ENCODE results near the gene HIP1R. TPM values are rescaled to one million over a fixed set of nuclear protein-coding genes. Genes with fewer than 3 reads are reported as not detected.
"Not testable (repeated sequence)": the region's sequence is repeated elsewhere in the genome, so short reads cannot be mapped to it uniquely, and the experiment has no call there.

Gene HIP1R
- polyA plus RNA-seq, 4 donors = 37.6 to 284 (median 98.8) TPM

- Histone ChIP-seq H3K36me3 (ENCODE audit: control insufficient read depth in 3 of 3, insufficient read depth in 2 of 3, low read depth in 1 of 3, low read length in 3 of 3) (peaks cover 0 to 6% (median 0%) of the 10 kb centered on the region in 3 donors), H3K27me3 (ENCODE audit: control insufficient read depth in 3 of 3, insufficient read depth in 3 of 3, low read length in 3 of 3) (no peaks in the 10 kb centered on the region), H3K4me1 (ENCODE audit: control insufficient read depth in 3 of 3, insufficient read depth in 2 of 3, low read depth in 1 of 3, low read length in 2 of 3) (peaks cover 17 to 61% (median 60%) of the 10 kb centered on the region in 3 donors), H3K4me3 (ENCODE audit: low read depth in 1 of 3, low read length in 3 of 3) (no peak overlapping the region), H3K27ac (ENCODE audit: low read depth in 1 of 3, low read length in 2 of 3) (peak overlapping the region; percentile 87 to 92 (median 92)), H3K9me3 (ENCODE audit: control insufficient read depth in 2 of 2, insufficient read depth in 1 of 2, low read depth in 1 of 2, low read length in 1 of 2) (no peaks in the 10 kb centered on the region)
- DNase-seq = peak; percentile 73
- 44 to 51% (median 49%) methylated on average over 10 of the region's 10 CpGs for WGBS, 3 donors
- no peak for FAIRE-seq
Observed at GRCh38 chr12:122886851-122887818, 51.9 kb downstream of the HIP1R start.

GRCh38 chr12:122887819-122888212 is 52.6 kb downstream of the HIP1R start:
- Histone ChIP-seq H3K27me3 (ENCODE audit: control insufficient read depth in 3 of 3, insufficient read depth in 3 of 3, low read length in 3 of 3) (no peaks in the 10 kb centered on the region), H3K36me3 (ENCODE audit: control insufficient read depth in 3 of 3, insufficient read depth in 2 of 3, low read depth in 1 of 3, low read length in 3 of 3) (peaks cover 0 to 9% (median 0%) of the 10 kb centered on the region in 3 donors), H3K9me3 (ENCODE audit: control insufficient read depth in 2 of 2, insufficient read depth in 1 of 2, low read depth in 1 of 2, low read length in 1 of 2) (no peaks in the 10 kb centered on the region), H3K27ac (ENCODE audit: low read depth in 1 of 3, low read length in 2 of 3) (peak overlapping the region; percentile 87 to 92 (median 92)), H3K4me3 (ENCODE audit: low read depth in 1 of 3, low read length in 3 of 3) (no peak overlapping the region), H3K4me1 (ENCODE audit: control insufficient read depth in 3 of 3, insufficient read depth in 2 of 3, low read depth in 1 of 3, low read length in 2 of 3) (peaks cover 19 to 68% (median 65%) of the 10 kb centered on the region in 3 donors)
- FAIRE-seq = no peak
- peak in 1 of 2 donors; percentile 61 for DNase-seq
- 32 to 54% (median 33%) methylated on average over 5 of the region's 5 CpGs for WGBS, 3 donors

- Histone ChIP-seq H3K9me3 (ENCODE audit: control insufficient read depth in 2 of 2, insufficient read depth in 1 of 2, low read depth in 1 of 2, low read length in 1 of 2) (no peaks in the 10 kb centered on the region), H3K4me1 (ENCODE audit: control insufficient read depth in 3 of 3, insufficient read depth in 2 of 3, low read depth in 1 of 3, low read length in 2 of 3) (peaks cover 19 to 73% (median 61%) of the 10 kb centered on the region in 3 donors), H3K27ac (ENCODE audit: low read depth in 1 of 3, low read length in 2 of 3) (peak overlapping the region; percentile 87 to 92 (median 92)), H3K27me3 (ENCODE audit: control insufficient read depth in 3 of 3, insufficient read depth in 3 of 3, low read length in 3 of 3) (no peaks in the 10 kb centered on the region), H3K36me3 (ENCODE audit: control insufficient read depth in 3 of 3, insufficient read depth in 2 of 3, low read depth in 1 of 3, low read length in 3 of 3) (peaks cover 0 to 9% (median 0%) of the 10 kb centered on the region in 3 donors), H3K4me3 (ENCODE audit: low read depth in 1 of 3, low read length in 3 of 3) (peak overlapping the region in 1 of 3 donors; percentile 16)
- DNase-seq (peak; percentile 93 to 95), FAIRE-seq (no peak)
- 5 to 14% (median 11%) methylated on average over 12 of the region's 12 CpGs for WGBS, 3 donors
Observed at GRCh38 chr12:122888232-122888752, 53.0 kb downstream of the HIP1R start.

GRCh38 chr12:122889761-122890520 is 54.7 kb downstream of the HIP1R start:
- Histone ChIP-seq H3K4me1 (ENCODE audit: control insufficient read depth in 3 of 3, insufficient read depth in 2 of 3, low read depth in 1 of 3, low read length in 2 of 3) (peaks cover 17 to 76% (median 58%) of the 10 kb centered on the region in 3 donors), H3K36me3 (ENCODE audit: control insufficient read depth in 3 of 3, insufficient read depth in 2 of 3, low read depth in 1 of 3, low read length in 3 of 3) (peaks cover 0 to 9% (median 0%) of the 10 kb centered on the region in 3 donors)

GRCh38 chr12:122891661-122892525 is 56.6 kb downstream of the HIP1R start:
- peak; percentile 54 to 63 for DNase-seq
- Histone ChIP-seq H3K9me3 (ENCODE audit: control insufficient read depth in 2 of 2, insufficient read depth in 1 of 2, low read depth in 1 of 2, low read length in 1 of 2) (peaks cover 0 to 2% of the 10 kb centered on the region in 2 donors), H3K27me3 (ENCODE audit: control insufficient read depth in 3 of 3, insufficient read depth in 3 of 3, low read length in 3 of 3) (no peaks in the 10 kb centered on the region), H3K4me1 (ENCODE audit: control insufficient read depth in 3 of 3, insufficient read depth in 2 of 3, low read depth in 1 of 3, low read length in 2 of 3) (peaks cover 12 to 67% (median 48%) of the 10 kb centered on the region in 3 donors), H3K36me3 (ENCODE audit: control insufficient read depth in 3 of 3, insufficient read depth in 2 of 3, low read depth in 1 of 3, low read length in 3 of 3) (peaks cover 0 to 9% (median 0%) of the 10 kb centered on the region in 3 donors), H3K27ac (ENCODE audit: low read depth in 1 of 3, low read length in 2 of 3) (peak overlapping the region; percentile 27 to 86 (median 41)), H3K4me3 (ENCODE audit: low read depth in 1 of 3, low read length in 3 of 3) (no peak overlapping the region)
- no peak for FAIRE-seq
- 29 to 36% (median 30%) methylated on average over 10 of the region's 10 CpGs for WGBS, 3 donors

More at GRCh38 chr12:122889761-122890520, 54.7 kb downstream of the HIP1R start:
- Histone ChIP-seq H3K27me3 (ENCODE audit: control insufficient read depth in 3 of 3, insufficient read depth in 3 of 3, low read length in 3 of 3) (no peaks in the 10 kb centered on the region), H3K9me3 (ENCODE audit: control insufficient read depth in 2 of 2, insufficient read depth in 1 of 2, low read depth in 1 of 2, low read length in 1 of 2) (no peaks in the 10 kb centered on the region), H3K27ac (ENCODE audit: low read depth in 1 of 3, low read length in 2 of 3) (peak overlapping the region in 1 of 3 donors; percentile 55), H3K4me3 (ENCODE audit: low read depth in 1 of 3, low read length in 3 of 3) (no peak overlapping the region)
- no peak for FAIRE-seq
- no peak for DNase-seq
- 69 to 76% (median 71%) methylated on average over 13 of the region's 13 CpGs for WGBS, 3 donors

GRCh38 chr12:122892724-122893123 is 57.5 kb downstream of the HIP1R start:
- H3K27ac ChIP-seq (ENCODE audit: low read depth in 1 of 3, low read length in 2 of 3) = peak overlapping the region in 2 of 3 donors; percentile 64 to 89
- DNase-seq; H3K9me3 ChIP-seq (ENCODE audit: control insufficient read depth in 2 of 2, insufficient read depth in 1 of 2, low read depth in 1 of 2, low read length in 1 of 2); FAIRE-seq; H3K27me3 ChIP-seq (ENCODE audit: control insufficient read depth in 3 of 3, insufficient read depth in 3 of 3, low read length in 3 of 3); H3K4me3 ChIP-seq (ENCODE audit: low read depth in 1 of 3, low read length in 3 of 3); H3K36me3 ChIP-seq (ENCODE audit: control insufficient read depth in 3 of 3, insufficient read depth in 2 of 3, low read depth in 1 of 3, low read length in 3 of 3): not testable (repeated sequence)
- 87 to 93% (median 91%) methylated on average over 9 of the region's 9 CpGs for WGBS, 3 donors
- peaks cover 9 to 58% (median 40%) of the 10 kb centered on the region in 3 donors for H3K4me1 ChIP-seq (ENCODE audit: control insufficient read depth in 3 of 3, insufficient read depth in 2 of 3, low read depth in 1 of 3, low read length in 2 of 3)

- no peak for FAIRE-seq
Observed at GRCh38 chr12:122893208-122894153, 58.2 kb downstream of the HIP1R start.

More at GRCh38 chr12:122893208-122894153, 58.2 kb downstream of the HIP1R start:
- Histone ChIP-seq H3K4me1 (ENCODE audit: control insufficient read depth in 3 of 3, insufficient read depth in 2 of 3, low read depth in 1 of 3, low read length in 2 of 3) (peaks cover 9 to 51% (median 35%) of the 10 kb centered on the region in 3 donors), H3K4me3 (ENCODE audit: low read depth in 1 of 3, low read length in 3 of 3) (peak overlapping the region in 2 of 3 donors; percentile 6 to 8), H3K27me3 (ENCODE audit: control insufficient read depth in 3 of 3, insufficient read depth in 3 of 3, low read length in 3 of 3) (no peaks in the 10 kb centered on the region), H3K27ac (ENCODE audit: low read depth in 1 of 3, low read length in 2 of 3) (peak overlapping the region; percentile 52 to 89 (median 77)), H3K9me3 (ENCODE audit: control insufficient read depth in 2 of 2, insufficient read depth in 1 of 2, low read depth in 1 of 2, low read length in 1 of 2) (peaks cover 0 to 2% of the 10 kb centered on the region in 2 donors), H3K36me3 (ENCODE audit: control insufficient read depth in 3 of 3, insufficient read depth in 2 of 3, low read depth in 1 of 3, low read length in 3 of 3) (peaks cover 0 to 9% (median 0%) of the 10 kb centered on the region in 3 donors)
- 14 to 55% (median 37%) methylated on average over 7 of the region's 7 CpGs for WGBS, 3 donors
- peak; percentile 64 to 75 for DNase-seq
